WTC11 (cell line): ENCODE results near the gene BTBD7. TPM values are rescaled to one million over a fixed set of nuclear protein-coding genes. Genes with fewer than 3 reads are reported as not detected.

Experiments used
- ATAC-seq: fragments of 200-7000 bp; cut with Tn5 transposase; 2 replicates; pipeline ENCODE4 v1.10.0; 2021; ENCODE audit warnings: mild to moderate bottlenecking, moderate library complexity
- CTCF ChIA-PET: fragments of 300-600 bp; sonication (Branson Sonifier 250); formaldehyde crosslinking; loops from one replicate; lab custom pipeline; 2021; ENCODE audit warnings: antibody characterized with exemption; lab: Charles Lee
- POLR2A ChIA-PET: fragments of 350-600 bp; sonication (Branson Sonifier 250); formaldehyde crosslinking; loops from one replicate; lab custom pipeline; 2021; ENCODE audit warnings: antibody characterized with exemption; lab: Charles Lee
- DNase-seq: peaks from one replicate; pipeline ENCODE4 v3.0.0; 2021; ENCODE audit warnings: low spot score
- H3K27ac Mint-ChIP-seq: 2 replicates; pipeline ENCODE4 v1.8.0; 2021; ENCODE audit warnings: mixed read lengths
- H3K27me3 Mint-ChIP-seq: 2 replicates; pipeline ENCODE4 v1.8.0; 2021; ENCODE audit warnings: low read depth, mild to moderate bottlenecking, moderate library complexity, mixed read lengths
- H3K36me3 Mint-ChIP-seq: 2 replicates; pipeline ENCODE4 v1.8.0; 2021; ENCODE audit warnings: mixed read lengths
- H3K4me1 Mint-ChIP-seq: 2 replicates; pipeline ENCODE4 v1.8.0; 2022; ENCODE audit warnings: mixed read lengths
- H3K4me3 Mint-ChIP-seq: 2 replicates; pipeline ENCODE4 v1.8.0; 2021; ENCODE audit warnings: mild to moderate bottlenecking, moderate library complexity, mixed read lengths
- H3K9me3 Mint-ChIP-seq: 2 replicates; pipeline ENCODE4 v1.8.0; 2021; ENCODE audit warnings: mixed read lengths
- CREB1 ChIP-seq: sonication (generic); formaldehyde crosslinking; IDR thresholded peaks from 2 replicates; pipeline ENCODE4 v1.8.0; 2023; ENCODE audit warnings: mild to moderate bottlenecking, missing genetic modification reagents
- FOXP1 ChIP-seq: sonication (generic); formaldehyde crosslinking; IDR thresholded peaks from 2 replicates; pipeline ENCODE4 v1.8.0; 2022; ENCODE audit warnings: missing genetic modification reagents, mild to moderate bottlenecking, moderate library complexity, borderline replicate concordance
- GABPB1 ChIP-seq: sonication (generic); formaldehyde crosslinking; IDR thresholded peaks from 2 replicates; pipeline ENCODE4 v1.8.1; 2023; ENCODE audit warnings: mild to moderate bottlenecking, missing genetic modification reagents
- HMGXB4 ChIP-seq: sonication (generic); formaldehyde crosslinking; IDR thresholded peaks from 2 replicates; pipeline ENCODE4 v1.8.1; 2023; ENCODE audit warnings: mild to moderate bottlenecking, moderate library complexity, missing genetic modification reagents
- IRF1 ChIP-seq: sonication (generic); formaldehyde crosslinking; IDR thresholded peaks from 2 replicates; pipeline ENCODE4 v1.8.0; 2023; ENCODE audit warnings: missing genetic modification reagents
- SMAD3 ChIP-seq: sonication (generic); formaldehyde crosslinking; IDR thresholded peaks from 2 replicates; pipeline ENCODE4 v1.8.0; 2022; ENCODE audit warnings: missing genetic modification reagents, mild to moderate bottlenecking, borderline replicate concordance
- STAT6 ChIP-seq: sonication (generic); formaldehyde crosslinking; conservative IDR thresholded peaks from 2 replicates; pipeline ENCODE4 v1.8.1; 2023; ENCODE audit warnings: mild to moderate bottlenecking, low read depth, missing genetic modification reagents, moderate library complexity
- USF1 ChIP-seq: sonication (generic); formaldehyde crosslinking; IDR thresholded peaks from 2 replicates; pipeline ENCODE4 v1.8.0; 2022; ENCODE audit warnings: mild to moderate bottlenecking, missing genetic modification reagents
- ZNF219 ChIP-seq: sonication (generic); formaldehyde crosslinking; IDR thresholded peaks from 2 replicates; pipeline ENCODE4 v1.8.0; 2023; ENCODE audit warnings: missing genetic modification reagents, mild to moderate bottlenecking, borderline replicate concordance
- ZNF416 ChIP-seq: fragments of 250-450 bp; sonication (Bioruptor Pico); IDR thresholded peaks from 2 replicates; pipeline ENCODE4 v1.9.0; 2021; ENCODE audit warnings: mild to moderate bottlenecking, inconsistent platforms
- ZNF532 ChIP-seq: fragments of 250-450 bp; sonication (Bioruptor Pico); IDR thresholded peaks from 2 replicates; pipeline ENCODE4 v1.9.0; 2021; ENCODE audit warnings: mild to moderate bottlenecking, borderline replicate concordance
- ZNF671 ChIP-seq: fragments of 250-450 bp; sonication (Bioruptor Pico); IDR thresholded peaks from 2 replicates; pipeline ENCODE4 v1.8.0; 2021; ENCODE audit warnings: mild to moderate bottlenecking
- total RNA-seq: library from RNA; stranded (reverse); gene quantifications from 3 replicates; pipeline ENCODE4 v1.2.3, GENCODE V29; 2021
- TF ChIP-seq, protein P1 (sequence below): sonication (generic); formaldehyde crosslinking; IDR thresholded peaks from 2 replicates; pipeline ENCODE4 v1.8.1; 2022; ENCODE audit warnings: low read depth, missing genetic modification reagents, borderline replicate concordance
- TF ChIP-seq, protein P2 (sequence below): fragments of 250-450 bp; sonication (Bioruptor Pico); conservative IDR thresholded peaks from 2 replicates; pipeline ENCODE4 v1.9.0; 2021; ENCODE audit warnings: mild to moderate bottlenecking

The BTBD7 gene
- total RNA-seq, 1 experiment from 2014 or later: 34.1 TPM

DNA sequence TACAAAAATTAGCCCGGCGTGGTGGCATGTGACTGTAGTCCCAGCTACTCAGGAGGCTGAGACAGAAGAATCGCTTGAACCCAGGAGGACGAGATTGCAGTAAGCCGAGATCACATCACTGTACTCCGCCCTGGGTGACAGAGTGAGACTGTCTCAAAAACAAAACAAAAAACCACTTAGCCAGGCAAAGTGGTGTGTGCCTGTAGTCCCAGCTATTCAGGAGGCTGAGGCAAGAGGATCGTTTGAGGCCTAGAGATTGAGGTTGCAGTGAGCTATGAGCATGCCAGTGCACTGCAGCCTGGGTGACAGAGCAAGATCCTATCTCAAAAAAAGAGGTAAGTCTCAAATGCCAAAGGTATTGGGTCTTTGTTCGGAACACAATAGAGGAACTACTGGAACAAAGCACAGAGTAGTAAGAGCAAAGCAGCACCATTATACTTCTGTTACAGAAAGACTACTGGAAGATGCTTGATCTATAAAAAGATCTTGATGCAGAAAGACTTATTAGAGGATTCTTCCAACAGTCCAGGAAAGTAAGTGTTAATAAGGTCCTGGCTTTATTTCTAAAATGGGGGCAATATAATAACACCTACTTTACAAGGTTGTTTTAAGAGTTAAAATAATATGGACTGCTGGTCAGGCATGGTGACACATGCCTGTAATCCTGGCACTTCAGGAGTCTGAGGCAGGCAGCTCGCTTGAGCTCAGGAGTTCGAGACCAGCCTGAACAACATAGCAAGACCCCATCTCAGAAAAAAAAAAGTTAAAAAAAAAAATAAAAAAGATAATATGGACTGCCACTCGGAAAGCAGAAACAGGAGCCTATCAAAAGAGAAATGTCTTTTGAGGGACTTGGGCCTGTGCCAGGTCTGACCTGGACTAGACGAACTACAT lies 29.9 kb downstream of the BTBD7 start:
- H3K36me3 Mint-ChIP-seq: no peaks in the 10 kb centered on the region
- ATAC-seq: no peak
- POLR2A ChIA-PET: no interaction called here
- no peak overlapping the region for H3K4me3 Mint-ChIP-seq
- TF ChIP-seq ZNF671: no peak
- no peak for TF ChIP-seq CREB1 (CRISPR knock-in tag)
- no peak for TF ChIP-seq ZNF219 (CRISPR knock-in tag)
- TF ChIP-seq SMAD3 (CRISPR knock-in tag): no peak
- no peak for TF ChIP-seq HMGXB4 (CRISPR knock-in tag)
- TF ChIP-seq IRF1 (CRISPR knock-in tag): no peak
- TF ChIP-seq, all 79 proteins: peak for 0
- H3K9me3 Mint-ChIP-seq: no peaks in the 10 kb centered on the region
- no peak for DNase-seq
- peak overlapping the region; percentile 59; the same call in 1 of the 2 replicates for H3K27ac Mint-ChIP-seq
- CTCF ChIA-PET: interaction anchor here (0.8 kb wide), 1 partner anchor 34 kb away, joined by 3 read pairs; no protein-coding TSS in a partner anchor
- no peaks in the 10 kb centered on the region for H3K27me3 Mint-ChIP-seq
- peaks cover 51% of the 10 kb centered on the region for H3K4me1 Mint-ChIP-seq

GRCh38 chr14:93301821-93302447 lies 30.9 kb downstream of the BTBD7 start:
- Mint-ChIP-seq H3K4me1 (peaks cover 46% of the 10 kb centered on the region), H3K27me3 (no peaks in the 10 kb centered on the region), H3K4me3 (no peak overlapping the region), H3K9me3 (no peaks in the 10 kb centered on the region), H3K36me3 (no peaks in the 10 kb centered on the region), H3K27ac (peak overlapping the region; percentile 95)
- ChIA-PET POLR2A (interaction anchor here (0.6 kb wide), 1 partner anchor 21 kb away, joined by 3 read pairs; no protein-coding TSS in a partner anchor), CTCF (no interaction called here)
- TF ChIP-seq GABPB1 (CRISPR knock-in tag) (no peak), ZNF416 (no peak), USF1 (CRISPR knock-in tag) (no peak)
- TF ChIP-seq, protein P1, sequence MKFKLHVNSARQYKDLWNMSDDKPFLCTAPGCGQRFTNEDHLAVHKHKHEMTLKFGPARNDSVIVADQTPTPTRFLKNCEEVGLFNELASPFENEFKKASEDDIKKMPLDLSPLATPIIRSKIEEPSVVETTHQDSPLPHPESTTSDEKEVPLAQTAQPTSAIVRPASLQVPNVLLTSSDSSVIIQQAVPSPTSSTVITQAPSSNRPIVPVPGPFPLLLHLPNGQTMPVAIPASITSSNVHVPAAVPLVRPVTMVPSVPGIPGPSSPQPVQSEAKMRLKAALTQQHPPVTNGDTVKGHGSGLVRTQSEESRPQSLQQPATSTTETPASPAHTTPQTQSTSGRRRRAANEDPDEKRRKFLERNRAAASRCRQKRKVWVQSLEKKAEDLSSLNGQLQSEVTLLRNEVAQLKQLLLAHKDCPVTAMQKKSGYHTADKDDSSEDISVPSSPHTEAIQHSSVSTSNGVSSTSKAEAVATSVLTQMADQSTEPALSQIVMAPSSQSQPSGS (CRISPR knock-in tag): no peak
- DNase-seq (no peak), ATAC-seq (peak; percentile 79)

DNA sequence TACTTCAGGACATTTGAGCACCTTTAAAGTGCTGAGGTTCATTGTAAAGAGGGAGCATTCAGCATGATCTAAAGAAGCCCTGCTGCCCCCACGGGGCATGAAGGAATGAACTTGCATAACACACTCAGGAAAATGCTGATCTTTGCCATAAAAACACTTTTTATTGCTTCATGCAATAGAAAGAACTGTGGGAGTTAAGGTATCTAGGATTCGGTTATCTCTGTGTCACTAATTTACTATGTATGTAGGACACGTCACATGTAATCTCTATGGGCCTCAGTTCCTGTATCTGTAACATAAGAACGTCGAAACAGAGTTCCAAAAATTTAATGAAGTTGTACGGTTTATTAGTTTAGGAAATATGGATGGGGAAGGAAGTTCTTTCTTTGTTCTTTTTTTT lies 33.0 kb downstream of the BTBD7 start:
- no peaks in the 10 kb centered on the region for H3K36me3 Mint-ChIP-seq
- no peak for DNase-seq
- TF ChIP-seq STAT6 (CRISPR knock-in tag) (no peak), ZNF532 (no peak), FOXP1 (CRISPR knock-in tag) (no peak)
- TF ChIP-seq, protein P2, sequence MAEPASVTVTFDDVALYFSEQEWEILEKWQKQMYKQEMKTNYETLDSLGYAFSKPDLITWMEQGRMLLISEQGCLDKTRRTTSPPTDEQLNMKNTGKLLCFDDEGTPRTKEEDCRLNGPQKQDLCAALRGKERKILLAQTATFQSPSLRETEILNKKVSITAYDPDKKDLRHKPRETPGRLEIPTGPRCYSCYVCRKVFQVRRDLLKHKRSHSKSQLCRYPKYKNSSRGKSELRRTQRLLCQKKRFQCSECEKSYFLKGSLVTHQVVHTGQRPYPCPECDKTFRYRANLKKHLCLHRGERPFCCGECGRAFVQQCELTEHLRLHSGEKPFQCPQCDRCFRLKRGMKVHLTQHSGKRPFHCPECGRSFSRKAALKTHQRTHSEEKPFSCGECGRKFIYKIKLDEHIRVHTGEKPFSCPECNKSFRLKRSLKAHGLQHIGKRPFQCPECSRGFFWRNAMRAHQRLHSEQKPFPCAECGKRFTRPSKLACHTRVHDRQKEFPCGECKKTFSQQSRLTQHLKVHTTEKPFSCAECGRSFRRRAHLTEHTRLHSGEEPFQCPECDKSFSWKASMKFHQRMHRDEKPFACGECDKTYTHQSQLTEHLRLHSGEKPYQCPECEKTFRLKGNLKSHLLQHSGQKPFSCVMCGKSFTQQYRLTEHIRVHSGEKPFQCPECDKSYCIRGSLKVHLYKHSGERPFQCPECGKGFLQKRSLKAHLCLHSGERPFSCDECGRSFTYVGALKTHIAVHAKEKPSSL: no peak

More for the DNA sequence above, 33.0 kb downstream of the BTBD7 start:
- Mint-ChIP-seq H3K27ac (peak overlapping the region; percentile 95), H3K4me1 (peaks cover 54% of the 10 kb centered on the region), H3K4me3 (no peak overlapping the region), H3K27me3 (no peaks in the 10 kb centered on the region), H3K9me3 (no peaks in the 10 kb centered on the region)
- CTCF ChIA-PET: interaction anchor here (0.6 kb wide), 1 partner anchor 348 kb away, joined by 3 read pairs; no protein-coding TSS in a partner anchor
- ATAC-seq: no peak
- POLR2A ChIA-PET: interaction anchor here (0.7 kb wide), 1 partner anchor 20 kb away, joined by 4 read pairs; no protein-coding TSS in a partner anchor
